Liver (tissue), 3 donors: ENCODE measurements around the gene PRSS27.

Experiments used
- CTCF ChIP-seq: fragments of 150-350 bp; IDR thresholded peaks from 2 replicates; pipeline ENCODE4 v1.5.1; 2017; ENCODE audit warnings: improper control_type of control experiment, low read depth, low read length; ENCODE audit not compliant: missing input control
- HNF4A ChIP-seq, 2 donors: conservative IDR thresholded peaks; 2 replicates each; pipeline ENCODE4 v1.6.1; 2016; ENCODE audit warnings: antibody characterized with exemption in 2 of 2, mild to moderate bottlenecking in 2 of 2
- YY1 ChIP-seq: IDR thresholded peaks from 2 replicates; pipeline ENCODE4 v1.6.1; 2016; ENCODE audit warnings: antibody characterized with exemption, mild to moderate bottlenecking
- donor health status: healthy.
- donor health status: healthy.

GRCh38 chr16:2751577-2752034, 31.6 kb upstream of the PRSS27 start:
- no peak for TF ChIP-seq CTCF
- no peak for TF ChIP-seq YY1
- no peak for TF ChIP-seq HNF4A (conservative IDR thresholded peaks at IDR 0.05)
